ENCODE results near the gene CHST8.

CHST8 gene

GRCh38 chr19:33721735-33722297 is 100.1 kb downstream of the CHST8 start:
- TF ChIP-seq CTCF (IDR thresholded peaks at IDR 0.05) = no peak

- no peak for TF ChIP-seq CTCF (IDR thresholded peaks at IDR 0.05)
Observed at GRCh38 chr19:33722456-33723239, 100.9 kb downstream of the CHST8 start.

DNA sequence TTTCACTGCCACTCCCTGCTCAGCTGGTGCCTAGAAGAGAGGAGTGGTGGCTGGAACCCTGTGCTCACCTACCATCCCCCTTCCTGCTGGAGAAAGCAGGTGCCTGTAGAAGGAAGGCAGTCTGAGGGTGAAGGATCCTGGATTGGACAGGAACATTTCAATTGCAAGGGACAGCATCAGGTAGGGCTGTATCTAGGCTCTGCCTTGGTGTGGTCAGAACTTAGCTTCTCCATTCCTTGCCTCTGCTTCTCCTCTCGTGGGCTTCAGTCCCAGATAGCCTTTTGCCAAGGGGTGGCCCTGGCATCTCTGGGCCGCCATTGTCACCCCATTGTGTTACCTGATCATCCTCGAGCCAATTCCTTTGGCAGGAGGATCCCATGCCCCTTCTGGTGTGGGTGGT is 101.8 kb downstream of the CHST8 start:
- no peak for TF ChIP-seq CTCF (IDR thresholded peaks at IDR 0.05)

GRCh38 chr19:33724021-33724720 is 102.4 kb downstream of the CHST8 start:
- TF ChIP-seq CTCF (IDR thresholded peaks at IDR 0.05) = no peak

DNA sequence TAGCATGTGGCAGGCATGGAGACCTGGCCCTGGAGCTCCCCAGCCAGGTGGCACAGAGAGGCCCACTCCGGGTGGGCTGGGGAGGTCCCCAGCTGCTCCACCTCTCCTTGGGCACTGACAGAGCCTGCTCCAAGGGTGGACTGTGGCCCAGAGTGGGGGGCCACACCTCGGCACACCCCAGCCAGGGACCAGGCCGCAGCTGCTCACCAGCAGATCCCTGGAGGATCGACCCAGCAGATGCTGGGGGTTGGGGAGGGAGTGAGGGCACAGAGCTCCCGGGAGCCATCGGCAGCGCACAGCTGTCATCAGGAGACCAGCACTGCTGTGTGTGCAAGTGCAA is 102.9 kb downstream of the CHST8 start:
- TF ChIP-seq CTCF (IDR thresholded peaks at IDR 0.05) = no peak

GRCh38 chr19:33725567-33725966 is 103.8 kb downstream of the CHST8 start:
- no peak for TF ChIP-seq CTCF (IDR thresholded peaks at IDR 0.05)

DNA sequence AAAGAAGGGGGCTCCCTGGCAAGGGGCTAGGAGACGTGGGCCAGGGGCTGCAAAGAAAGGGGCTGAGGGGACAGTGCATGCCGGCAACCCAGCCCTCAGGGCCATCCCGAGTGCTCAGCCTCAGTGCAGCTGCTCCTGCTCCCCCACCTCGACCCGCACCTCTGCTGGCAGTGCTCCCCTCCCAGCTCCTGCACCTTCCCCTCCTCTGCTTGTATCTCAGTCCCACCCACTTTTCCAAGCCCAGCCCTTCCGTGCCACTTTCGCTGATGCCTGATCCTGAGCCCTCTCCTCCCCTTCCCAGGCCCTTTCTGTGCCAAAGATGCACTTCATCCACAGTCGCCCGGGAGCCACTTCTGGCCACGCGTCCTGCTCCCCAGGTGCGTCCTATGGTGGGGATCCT is 105.0 kb downstream of the CHST8 start:
- no peak for TF ChIP-seq CTCF (IDR thresholded peaks at IDR 0.05)

Measured in LNCAP (cell line).